Measurements from ENCODE around the gene NRXN3.

DNA sequence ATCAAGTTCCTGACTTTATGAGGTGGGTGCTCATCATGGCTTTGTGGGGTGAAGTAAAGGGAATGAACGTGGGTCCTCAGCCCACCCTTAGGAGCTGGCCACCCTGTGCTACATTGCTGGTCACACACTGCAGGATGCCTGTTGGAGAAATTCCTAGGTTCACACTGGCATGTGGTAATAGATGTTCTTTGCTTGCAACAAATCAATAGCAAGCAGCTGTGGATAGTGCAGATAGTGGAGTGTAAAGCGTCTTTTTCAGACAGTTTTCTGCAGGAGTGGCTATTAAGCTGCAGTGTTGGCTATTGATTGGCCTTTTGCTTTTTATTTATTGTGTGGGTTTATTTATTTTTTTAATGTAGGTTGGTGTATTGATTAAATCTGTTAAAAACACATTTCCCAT is 822.7 kb downstream of the NRXN3 start:
- TF ChIP-seq, protein P1, sequence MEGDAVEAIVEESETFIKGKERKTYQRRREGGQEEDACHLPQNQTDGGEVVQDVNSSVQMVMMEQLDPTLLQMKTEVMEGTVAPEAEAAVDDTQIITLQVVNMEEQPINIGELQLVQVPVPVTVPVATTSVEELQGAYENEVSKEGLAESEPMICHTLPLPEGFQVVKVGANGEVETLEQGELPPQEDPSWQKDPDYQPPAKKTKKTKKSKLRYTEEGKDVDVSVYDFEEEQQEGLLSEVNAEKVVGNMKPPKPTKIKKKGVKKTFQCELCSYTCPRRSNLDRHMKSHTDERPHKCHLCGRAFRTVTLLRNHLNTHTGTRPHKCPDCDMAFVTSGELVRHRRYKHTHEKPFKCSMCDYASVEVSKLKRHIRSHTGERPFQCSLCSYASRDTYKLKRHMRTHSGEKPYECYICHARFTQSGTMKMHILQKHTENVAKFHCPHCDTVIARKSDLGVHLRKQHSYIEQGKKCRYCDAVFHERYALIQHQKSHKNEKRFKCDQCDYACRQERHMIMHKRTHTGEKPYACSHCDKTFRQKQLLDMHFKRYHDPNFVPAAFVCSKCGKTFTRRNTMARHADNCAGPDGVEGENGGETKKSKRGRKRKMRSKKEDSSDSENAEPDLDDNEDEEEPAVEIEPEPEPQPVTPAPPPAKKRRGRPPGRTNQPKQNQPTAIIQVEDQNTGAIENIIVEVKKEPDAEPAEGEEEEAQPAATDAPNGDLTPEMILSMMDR (conservative IDR thresholded peaks at IDR 0.05; ENCODE audit: low read length): no peak
- TF ChIP-seq EZH2phosphoT487 (IDR thresholded peaks at IDR 0.05; ENCODE audit: borderline replicate concordance, low read depth, low read length): no peak
